Measurements from ENCODE around the gene THAP3.

GRCh38 chr1:6632588-6633514 is 8.2 kb downstream of the THAP3 start:
- TF ChIP-seq CTCF (IDR thresholded peaks at IDR 0.05) (no peak), POLR2A (IDR thresholded peaks at IDR 0.05) (no peak)
